ENCODE results near the gene DPF1. TPM values are rescaled to one million over a fixed set of nuclear protein-coding genes. Genes with fewer than 3 reads are reported as not detected.

The DPF1 gene
- total and polyA plus RNA-seq, 8 donors, result 0.19 to 0.37 (median 0.26) TPM; not detected in 5

GRCh38 chr19:38251564-38252051 lies 27.6 kb upstream of the DPF1 start:
- DNase-seq (no peak), FAIRE-seq (no peak), ATAC-seq (peak in 2 of 4 donors; percentile 0 to 2)
- H3K9me3 ChIP-seq, result no peaks in the 10 kb centered on the region
- TF ChIP-seq CTCF (IDR thresholded peaks at IDR 0.05), result no peak
- H3K36me3 ChIP-seq, result no peaks in the 10 kb centered on the region
- H3K4me3 ChIP-seq, result no peak overlapping the region
- peaks cover 0 to 15% (median 5%) of the 10 kb centered on the region in 3 donors for H3K4me1 ChIP-seq
- H3K27me3 ChIP-seq, result no peaks in the 10 kb centered on the region
- WGBS, 2 donors, result 36 to 41% methylated on average over 10 of the region's 10 CpGs
- intact Hi-C loops (cut with DNase I), result no loop called here
- H3K27ac ChIP-seq, result peak overlapping the region in 2 of 4 donors; percentile 33 to 51

GRCh38 chr19:38250821-38251563 lies 27.0 kb upstream of the DPF1 start:
- FAIRE-seq, result no peak
- 19 to 22% methylated on average over 18 of the region's 18 CpGs for WGBS, 2 donors
- H3K4me1 ChIP-seq, result peaks cover 0 to 15% (median 5%) of the 10 kb centered on the region in 3 donors

GRCh38 chr19:38250428-38250820 lies 26.4 kb upstream of the DPF1 start:
- H3K27me3 ChIP-seq, result no peaks in the 10 kb centered on the region
- peaks cover 0 to 15% (median 5%) of the 10 kb centered on the region in 3 donors for H3K4me1 ChIP-seq
- H3K4me3 ChIP-seq, result no peak overlapping the region
- DNase-seq, result no peak
- ATAC-seq, result no peak
- peak overlapping the region in 1 of 4 donors; percentile 51 for H3K27ac ChIP-seq
- H3K9me3 ChIP-seq, result no peaks in the 10 kb centered on the region
- no peak for TF ChIP-seq CTCF (IDR thresholded peaks at IDR 0.05)
- H3K36me3 ChIP-seq, result no peaks in the 10 kb centered on the region
- no peak for FAIRE-seq
- intact Hi-C loops (cut with DNase I), result no loop called here

More at GRCh38 chr19:38250821-38251563, 27.0 kb upstream of the DPF1 start:
- intact Hi-C loops (cut with DNase I), result no loop called here
- H3K9me3 ChIP-seq, result no peaks in the 10 kb centered on the region
- ATAC-seq (peak; percentile 55 to 76 (median 73)), DNase-seq (peak; percentile 62 to 88 (median 74))
- H3K27me3 ChIP-seq, result no peaks in the 10 kb centered on the region
- TF ChIP-seq CTCF (IDR thresholded peaks at IDR 0.05), result no peak
- peak overlapping the region in 3 of 4 donors; percentile 28 to 51 (median 33) for H3K27ac ChIP-seq
- no peaks in the 10 kb centered on the region for H3K36me3 ChIP-seq
- H3K4me3 ChIP-seq, result no peak overlapping the region

- ATAC-seq (no peak), DNase-seq (no peak), FAIRE-seq (no peak)
- TF ChIP-seq CTCF (IDR thresholded peaks at IDR 0.05), result no peak
- no peak overlapping the region for H3K4me3 ChIP-seq
- H3K9me3 ChIP-seq, result no peaks in the 10 kb centered on the region
- H3K4me1 ChIP-seq, result peaks cover 0 to 15% (median 5%) of the 10 kb centered on the region in 3 donors
- WGBS, 2 donors, result 81 to 91% methylated on average over 7 of the region's 7 CpGs
- H3K27me3 ChIP-seq, result no peaks in the 10 kb centered on the region
- intact Hi-C loops (cut with DNase I), result loop anchor here in 2 of 3 donors (5.0 to 10.0 kb wide), 2 partner anchors 74 to 76 kb away; no protein-coding TSS in a partner anchor
- H3K36me3 ChIP-seq, result no peaks in the 10 kb centered on the region
- H3K27ac ChIP-seq, result no peak overlapping the region
Observed at GRCh38 chr19:38248421-38248820, 24.4 kb upstream of the DPF1 start.

All from pancreas (tissue), 10 donors.